ENCODE results near the gene DENND1C. TPM values are rescaled to one million over a fixed set of nuclear protein-coding genes. Genes with fewer than 3 reads are reported as not detected.

The DENND1C gene
- total and polyA plus RNA-seq, 2 of the 8 experiments (the other 6 are each of a cell fraction or from before 2014, with no cell fraction given), result 3.6 to 4.0 TPM

DNA sequence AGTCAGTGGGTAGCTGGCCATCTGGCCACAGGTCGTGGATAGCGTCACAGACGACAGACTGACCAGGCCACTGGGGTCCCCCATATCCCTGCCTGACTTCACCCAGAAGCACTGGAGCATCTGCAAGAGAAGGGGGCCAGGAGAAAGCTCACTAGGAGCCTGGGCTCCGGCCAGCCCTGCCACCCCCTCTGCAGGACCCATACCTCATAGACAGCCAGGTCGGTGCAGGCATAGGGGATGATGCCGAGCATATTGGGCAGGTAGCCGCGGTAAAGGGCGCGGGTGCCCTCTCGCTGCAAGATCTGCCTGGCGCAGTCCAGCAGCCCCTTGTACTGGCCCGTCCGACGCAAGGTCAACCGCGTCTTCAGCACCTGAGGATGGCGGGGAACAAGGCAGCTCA is 54.5 kb downstream of the DENND1C start (continued):
- TF ChIP-seq CTBP2 (IDR thresholded peaks at IDR 0.05; ENCODE audit: borderline replicate concordance, insufficient read depth, insufficient read length, low read length) (no peak), POLR2AphosphoS5 (IDR thresholded peaks at IDR 0.05; ENCODE audit: low read depth, low read length) (no peak), TEAD4 (IDR thresholded peaks at IDR 0.05; ENCODE audit: low read depth, low read length) (no peak), FOSL1 (IDR thresholded peaks at IDR 0.05; ENCODE audit: insufficient read depth, low read depth, low read length) (no peak), CEBPB (IDR thresholded peaks at IDR 0.05; ENCODE audit: low read depth, low read length) (no peak), NRF1 (IDR thresholded peaks at IDR 0.05; ENCODE audit: low read depth, low read length) (no peak), JUND (IDR thresholded peaks at IDR 0.05; ENCODE audit: low read length) (no peak)
